Measurements from ENCODE around the gene AFF1.

- TF ChIP-seq YY1 (IDR thresholded peaks at IDR 0.05; ENCODE audit: low read depth) (no peak), RAD21 (IDR thresholded peaks at IDR 0.05; ENCODE audit: low read depth) (no peak), EP300 (IDR thresholded peaks at IDR 0.05; ENCODE audit: borderline replicate concordance) (no peak), REST (IDR thresholded peaks at IDR 0.05; ENCODE audit: low read depth) (no peak), MAX (IDR thresholded peaks at IDR 0.05) (no peak)
Measured at GRCh38 chr4:87041141-87041540, 106.3 kb downstream of the AFF1 start.
